Endothelial cell of hepatic sinusoid (primary cell): Measurements from ENCODE around the gene ITIH4.

Experiments used
- in situ Hi-C: cut with HindIII; loops from 2 replicates; pipeline ENCODE4 v1.10.0; 2017; ENCODE audit warnings: low sequenced_read_pairs

The ITIH4 gene

DNA sequence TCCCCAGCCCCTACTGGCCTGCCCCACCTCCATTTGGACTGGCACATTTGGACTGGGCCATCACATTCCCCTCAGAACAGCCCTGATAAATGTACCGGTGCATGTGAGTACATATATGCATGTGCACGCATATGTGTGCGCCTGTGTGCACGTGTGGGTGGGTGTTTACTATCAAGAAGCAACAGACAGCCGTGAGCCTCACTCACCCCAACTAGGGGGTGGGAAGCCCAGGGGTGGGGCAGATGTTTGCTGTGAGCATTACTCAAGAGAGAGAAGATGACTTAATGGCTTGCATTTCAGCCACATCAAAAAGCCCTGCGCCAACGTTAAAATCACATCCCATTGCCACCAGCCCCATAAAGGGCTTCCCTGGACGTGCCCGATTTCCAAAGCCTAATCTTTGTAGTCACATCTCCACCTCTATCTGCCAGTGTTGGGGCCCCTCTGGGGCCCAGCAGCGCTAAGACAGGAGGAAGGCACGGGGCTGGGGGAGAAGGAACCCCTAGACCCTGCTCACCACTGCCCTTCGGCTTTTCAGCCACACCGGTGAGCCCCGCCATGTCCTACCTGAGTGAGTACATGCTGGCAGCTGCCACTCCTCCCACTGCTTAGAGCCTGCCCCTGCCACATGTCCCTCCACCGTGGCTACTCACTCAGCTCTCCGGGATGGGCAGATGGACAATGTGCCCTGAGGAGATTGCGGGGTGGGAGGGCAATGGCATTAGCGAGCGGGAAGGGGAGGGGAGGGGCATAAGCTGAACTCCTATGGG, 25.0 kb downstream of the ITIH4 start:
- in situ Hi-C loops, result no loop called here

DNA sequence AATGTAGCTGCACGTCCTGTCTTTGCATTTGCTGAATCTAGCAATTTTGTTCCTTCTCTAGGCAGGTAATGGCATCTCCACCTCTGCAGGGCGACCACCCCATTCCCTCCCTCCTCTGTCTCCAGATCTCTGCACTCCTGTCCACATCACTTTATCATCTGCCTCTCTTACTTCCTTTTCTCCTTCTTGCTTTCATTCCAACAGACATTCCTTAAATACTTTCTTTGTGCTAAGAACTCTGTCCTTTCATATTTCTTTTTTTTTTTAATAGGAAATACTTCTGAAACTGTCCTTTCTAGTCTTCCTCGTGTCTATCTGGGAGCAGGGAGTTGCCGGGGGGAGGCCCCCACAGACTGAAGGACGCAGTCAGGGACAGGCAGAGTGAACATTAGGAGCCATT, 28.6 kb downstream of the ITIH4 start:
- in situ Hi-C loops, result no loop called here

DNA sequence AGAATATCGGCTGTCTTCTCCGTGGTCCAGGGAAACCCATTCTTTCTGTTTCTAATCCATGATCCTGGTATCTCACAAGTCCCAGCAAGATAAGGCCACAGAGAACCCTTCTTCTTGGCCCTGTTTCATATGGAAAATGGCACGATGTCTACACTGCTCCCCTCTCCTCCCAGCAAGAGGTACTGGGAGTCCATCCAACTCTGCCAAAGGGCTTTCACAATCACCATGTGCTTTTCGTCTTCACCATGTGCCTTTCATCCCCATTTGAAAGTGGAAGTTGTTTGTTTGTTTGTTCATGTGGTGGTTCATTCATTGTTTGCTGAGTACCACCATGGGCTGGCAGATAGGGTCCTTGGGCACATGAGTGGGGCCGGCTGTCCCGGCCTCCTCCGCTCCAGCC, 30.4 kb downstream of the ITIH4 start:
- in situ Hi-C loops, result no loop called here

DNA sequence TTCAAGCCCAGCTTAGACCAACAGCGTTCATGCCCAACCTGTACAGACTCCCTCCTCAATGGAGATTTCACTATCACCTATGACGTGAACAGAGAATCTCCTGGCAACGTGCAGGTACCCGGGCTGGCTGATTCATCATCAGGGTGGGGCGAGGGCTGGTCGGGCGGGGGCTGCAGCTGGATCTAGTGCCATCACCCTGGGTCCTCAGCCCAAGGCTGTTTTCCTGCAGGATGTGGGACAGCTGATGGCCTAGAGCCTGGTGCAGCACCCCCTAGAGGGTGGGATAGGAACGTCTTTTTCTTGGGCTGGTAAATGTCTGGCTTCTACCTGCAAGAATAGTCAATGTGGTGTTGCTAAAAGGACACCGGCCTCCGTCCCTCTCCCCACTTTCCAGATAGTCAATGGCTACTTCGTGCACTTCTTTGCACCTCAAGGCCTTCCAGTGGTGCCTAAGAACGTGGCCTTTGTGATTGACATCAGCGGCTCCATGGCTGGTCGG, 31.4 kb downstream of the ITIH4 start:
- in situ Hi-C loops, result no loop called here

DNA sequence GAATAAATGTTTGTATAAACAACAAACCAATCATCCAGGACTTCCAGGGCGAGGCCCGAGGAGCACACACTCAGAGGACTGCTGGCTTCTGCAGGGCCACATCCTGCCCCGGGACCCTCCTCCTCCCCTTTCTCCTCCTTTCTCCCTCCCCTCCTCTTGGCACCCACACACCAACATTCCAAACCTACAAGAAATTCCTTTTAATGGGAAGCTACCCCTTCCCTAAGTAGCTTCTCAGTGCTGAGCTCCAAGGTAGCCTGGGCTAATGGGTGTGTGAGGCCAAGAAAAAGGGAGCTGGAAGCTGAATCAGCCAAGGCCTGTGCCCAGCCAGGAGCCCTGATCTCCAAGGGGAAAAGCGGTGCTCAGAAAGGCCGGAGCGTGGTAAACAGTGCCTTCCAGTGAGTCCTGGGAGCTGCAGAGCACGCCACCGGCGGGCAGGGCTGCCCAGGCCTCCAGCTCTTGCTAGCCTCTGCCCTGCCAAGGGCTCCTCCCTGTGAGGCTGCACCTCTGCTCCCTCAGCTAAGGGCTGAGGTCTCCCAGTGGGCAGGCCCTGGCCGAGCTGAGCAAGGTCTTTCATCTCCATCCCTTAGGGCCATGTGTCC, 32.0 kb downstream of the ITIH4 start:
- in situ Hi-C loops, result no loop called here

DNA sequence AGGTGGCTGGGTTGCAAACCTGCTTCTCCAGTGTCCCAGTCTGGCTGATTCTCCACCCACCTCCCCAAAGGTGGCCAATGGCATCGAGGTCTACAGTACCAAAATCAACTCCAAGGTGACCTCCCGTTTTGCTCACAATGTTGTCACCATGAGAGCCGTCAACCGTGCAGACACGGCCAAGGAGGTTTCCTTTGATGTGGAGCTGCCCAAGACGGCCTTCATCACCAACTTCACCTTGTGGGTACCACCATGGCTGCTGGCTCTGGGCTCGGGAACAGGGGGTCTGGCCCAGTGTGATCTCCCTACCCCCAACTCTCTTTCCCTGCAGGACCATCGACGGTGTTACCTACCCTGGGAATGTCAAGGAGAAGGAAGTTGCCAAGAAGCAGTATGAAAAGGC, 34.1 kb downstream of the ITIH4 start:
- in situ Hi-C loops, result no loop called here

DNA sequence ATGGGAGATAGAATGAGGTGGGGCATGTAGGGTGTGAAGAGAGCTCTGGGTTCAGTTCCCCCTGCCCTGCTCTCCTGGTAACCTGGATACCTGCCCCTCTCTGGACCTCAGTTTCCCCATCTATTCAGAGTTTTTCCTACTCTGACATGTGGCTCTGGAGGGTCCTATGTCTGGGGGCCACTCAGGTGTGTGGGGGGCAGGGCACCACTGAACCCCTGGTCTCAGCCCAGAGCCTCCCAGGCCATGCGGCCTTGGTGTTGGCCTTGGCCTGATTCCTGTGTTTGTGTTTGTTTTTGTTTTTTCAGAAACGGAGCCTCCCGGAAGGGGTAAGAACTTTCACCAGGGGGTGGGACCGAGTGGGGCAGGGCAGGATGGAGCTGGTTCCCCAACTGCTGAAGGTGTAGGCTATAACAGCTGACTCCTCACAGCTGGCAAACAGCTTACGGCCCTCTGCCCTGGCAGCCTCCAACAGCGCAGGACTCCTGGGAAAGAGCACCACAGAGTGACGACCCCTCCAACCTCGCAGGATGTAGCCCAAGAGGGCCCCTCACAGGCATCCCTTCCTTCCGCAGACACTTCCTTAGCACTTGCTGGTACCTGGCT, 35.1 kb downstream of the ITIH4 start:
- in situ Hi-C loops, result no loop called here

DNA sequence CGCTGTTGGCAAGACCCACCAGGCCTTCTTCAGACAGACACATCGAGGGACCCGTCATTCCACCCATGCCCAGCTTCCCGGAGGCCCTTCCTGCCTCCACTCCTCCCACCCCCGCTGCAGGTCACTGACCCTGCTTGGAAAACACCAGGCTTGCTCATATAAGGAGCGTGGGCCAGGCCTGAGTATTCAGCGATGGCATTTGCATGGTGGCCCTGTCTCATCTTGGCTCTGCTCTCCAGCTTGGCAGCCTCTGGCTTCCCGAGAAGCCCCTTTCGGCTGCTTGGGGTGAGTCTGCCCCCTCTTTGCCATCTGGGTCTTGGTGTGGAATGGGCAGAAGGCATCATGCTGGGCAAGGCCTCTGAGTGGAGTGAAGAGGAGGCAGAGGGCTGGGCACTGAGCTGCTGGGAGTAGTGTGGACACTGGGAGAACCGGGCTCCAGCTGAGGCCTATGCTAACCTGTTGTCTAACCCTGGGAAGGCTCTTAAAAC, 35.8 kb downstream of the ITIH4 start, which contains the start of gene ITIH3:
Gene ITIH3, plus strand, starts transcription at position 185 of the 488 bp plus-strand sequence. Its CDS starts 8 bp downstream, at position 193.
- in situ Hi-C loops, result no loop called here

DNA sequence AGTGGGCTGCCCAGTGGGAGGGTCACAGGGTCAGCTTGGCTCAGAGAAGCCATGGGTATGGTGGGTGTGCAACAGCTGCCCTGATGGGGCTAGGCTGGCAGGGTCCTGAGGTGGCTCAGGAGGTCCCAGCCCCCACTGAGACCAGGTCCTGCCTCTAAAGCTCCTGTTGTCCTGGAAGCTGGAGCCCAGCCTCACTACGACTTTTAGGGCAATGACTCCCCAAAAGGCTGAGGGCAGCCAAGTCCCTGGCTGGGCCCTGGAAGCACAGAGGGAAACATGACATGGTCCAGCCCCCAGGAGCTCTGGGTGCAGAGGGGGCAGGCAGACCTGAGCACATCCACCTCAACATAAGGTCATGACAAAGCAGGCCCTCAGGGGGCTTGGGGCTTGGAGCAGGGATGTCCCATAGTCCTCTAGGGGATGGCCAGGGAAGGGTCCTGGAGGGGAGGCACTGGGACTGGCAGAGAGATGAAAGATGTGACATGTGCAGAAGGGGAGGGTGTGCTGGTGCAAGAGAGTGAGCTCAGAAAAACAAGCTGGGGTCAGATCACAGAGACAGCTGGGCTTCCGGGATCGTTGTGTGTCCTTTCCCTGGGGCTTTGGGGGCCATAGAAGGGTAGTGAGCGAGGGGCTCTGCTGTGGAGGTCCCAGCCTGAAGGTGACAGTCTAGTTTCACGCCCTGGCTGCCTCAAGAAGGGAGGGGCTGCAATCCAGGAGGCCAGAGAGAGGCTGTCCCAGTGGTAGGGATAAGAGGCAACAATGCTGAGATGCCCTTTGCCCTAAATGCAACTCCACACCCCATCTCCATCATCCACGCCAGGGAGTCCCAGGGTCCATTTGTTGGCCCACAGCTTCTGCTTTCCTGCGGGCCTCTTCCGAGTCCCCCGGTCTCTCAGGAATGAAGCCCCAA, 36.5 kb downstream of the ITIH4 start:
- in situ Hi-C loops, result no loop called here

DNA sequence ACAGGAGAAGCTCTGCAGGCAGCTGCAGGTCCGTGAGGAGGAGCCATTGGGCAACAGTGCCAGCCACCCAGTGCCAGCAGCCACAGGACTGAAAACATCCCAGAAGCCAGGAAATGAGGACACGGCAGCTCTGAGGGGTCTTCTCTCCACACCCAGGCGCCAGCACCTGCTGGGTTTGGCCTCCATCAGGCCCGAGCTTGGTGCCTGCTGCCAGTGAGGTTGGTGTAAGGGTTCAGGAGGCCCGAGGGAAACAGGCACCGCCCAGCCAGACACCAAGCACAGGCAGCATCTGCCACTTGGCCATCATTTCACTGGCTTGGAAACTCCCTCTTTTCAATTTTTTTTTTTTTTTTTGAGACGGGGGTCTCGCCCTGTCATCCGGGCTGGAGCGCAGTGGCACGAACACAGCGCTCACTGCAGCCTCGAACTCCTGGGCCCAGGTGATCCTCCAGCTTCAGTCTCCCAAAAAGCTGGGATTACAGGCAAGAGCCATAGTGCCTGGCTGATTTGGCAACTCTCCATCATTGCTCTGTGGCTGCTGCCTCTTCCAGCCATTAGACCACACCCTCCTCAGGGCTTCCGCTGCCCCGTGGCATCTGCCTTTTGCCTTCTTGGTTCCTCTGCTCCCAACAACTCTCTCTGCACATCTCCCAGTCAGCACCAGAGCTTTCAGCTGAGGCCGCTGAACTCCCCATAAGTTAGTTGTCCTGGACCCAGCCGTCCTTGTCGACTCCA, 37.3 kb downstream of the ITIH4 start:
- in situ Hi-C loops, result no loop called here

DNA sequence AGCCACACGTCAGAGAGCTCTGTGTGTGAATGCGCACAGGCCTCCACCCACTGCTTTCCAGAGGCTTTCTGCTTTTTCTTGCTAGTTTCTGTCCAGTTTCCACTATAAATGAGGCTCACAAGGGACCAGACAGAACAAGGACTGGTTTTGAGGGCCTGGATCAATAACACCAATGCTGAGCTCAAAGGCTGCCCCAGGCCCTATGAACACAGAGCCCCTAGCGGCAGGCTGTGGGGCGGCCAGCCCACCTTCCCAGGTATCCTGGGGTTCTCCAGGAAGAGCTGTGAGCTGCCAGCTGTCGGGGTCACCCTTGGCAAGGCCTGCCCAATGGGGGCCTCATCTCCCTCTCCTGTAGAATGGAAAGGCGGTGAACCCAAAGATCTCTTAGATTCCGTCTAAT, 38.1 kb downstream of the ITIH4 start:
- in situ Hi-C loops, result no loop called here

DNA sequence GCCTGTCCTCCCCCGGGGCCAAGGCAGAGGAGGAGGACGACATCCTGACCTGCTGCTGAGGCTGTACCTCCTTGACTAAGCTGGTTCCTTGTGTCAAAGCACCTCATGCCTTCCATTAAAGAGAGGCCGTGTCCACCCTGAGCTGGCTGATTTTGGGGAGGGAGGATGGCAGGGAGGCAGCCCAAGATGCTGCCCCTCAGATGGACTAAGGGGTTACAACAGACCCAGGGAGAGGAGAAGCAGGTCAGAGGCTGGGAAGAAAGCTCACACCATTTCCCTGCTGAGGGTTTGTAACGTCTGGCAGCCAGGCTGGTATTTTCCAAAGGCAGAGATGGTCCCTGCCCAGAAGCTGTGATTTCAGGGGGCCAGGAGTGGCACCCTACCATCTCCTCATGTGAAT, 38.5 kb downstream of the ITIH4 start:
- in situ Hi-C loops, result no loop called here

DNA sequence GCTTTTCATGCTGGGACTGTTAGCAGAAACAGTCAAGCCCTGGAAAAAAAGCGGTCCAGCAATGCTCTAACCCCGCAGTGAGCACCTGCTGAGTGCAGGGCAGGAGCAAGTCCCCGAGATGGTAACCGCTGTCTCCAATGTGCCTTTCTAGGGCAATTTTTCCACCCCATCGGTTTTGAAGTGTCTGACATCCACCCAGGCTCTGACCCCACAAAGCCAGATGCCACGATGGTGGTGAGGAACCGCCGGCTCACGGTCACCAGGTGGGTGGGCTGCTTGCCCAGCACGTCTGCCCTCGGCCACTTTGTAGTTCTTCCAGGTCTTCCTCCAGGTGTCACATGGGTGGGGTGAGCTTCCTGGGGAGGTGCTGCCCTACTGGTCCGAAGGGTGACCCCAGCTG, 39.1 kb downstream of the ITIH4 start:
- in situ Hi-C loops, result no loop called here

DNA sequence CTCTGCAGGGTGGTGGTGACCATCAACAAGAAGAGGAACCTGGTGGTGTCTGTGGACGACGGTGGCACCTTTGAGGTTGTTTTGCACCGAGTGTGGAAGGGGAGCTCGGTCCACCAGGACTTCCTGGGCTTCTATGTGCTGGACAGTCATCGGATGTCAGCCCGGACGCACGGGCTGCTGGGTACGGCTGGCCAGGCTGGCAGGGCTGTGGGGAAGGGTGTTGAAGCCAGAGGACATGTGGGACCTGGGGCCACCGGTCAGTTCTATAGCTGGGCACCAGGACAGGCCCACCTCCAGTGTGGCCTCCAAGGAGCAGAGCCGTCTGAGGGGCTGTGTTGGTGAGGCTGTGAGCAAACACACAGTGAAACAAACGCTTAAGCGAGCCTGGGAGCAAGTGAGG, 39.7 kb downstream of the ITIH4 start:
- in situ Hi-C loops, result no loop called here

DNA sequence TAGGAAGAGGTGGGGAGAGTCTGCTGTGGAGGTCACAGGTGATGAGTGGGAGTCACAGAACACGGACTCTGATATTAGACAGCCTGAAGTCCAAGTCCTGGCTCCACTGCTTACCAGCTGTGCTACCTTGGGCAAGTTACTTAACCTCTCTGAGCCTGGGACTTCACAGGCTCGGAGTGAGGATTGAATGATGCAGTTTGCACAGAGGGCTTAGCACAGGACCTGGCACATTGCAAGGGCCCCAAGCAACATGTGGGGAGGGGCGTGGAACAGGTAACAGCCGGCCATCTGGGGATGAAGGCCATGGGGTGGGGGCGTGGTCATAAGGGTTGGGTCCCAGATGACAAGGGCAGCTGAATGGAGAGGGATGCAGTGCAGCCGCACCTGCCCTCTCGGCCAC, 40.1 kb downstream of the ITIH4 start:
- in situ Hi-C loops, result no loop called here

DNA sequence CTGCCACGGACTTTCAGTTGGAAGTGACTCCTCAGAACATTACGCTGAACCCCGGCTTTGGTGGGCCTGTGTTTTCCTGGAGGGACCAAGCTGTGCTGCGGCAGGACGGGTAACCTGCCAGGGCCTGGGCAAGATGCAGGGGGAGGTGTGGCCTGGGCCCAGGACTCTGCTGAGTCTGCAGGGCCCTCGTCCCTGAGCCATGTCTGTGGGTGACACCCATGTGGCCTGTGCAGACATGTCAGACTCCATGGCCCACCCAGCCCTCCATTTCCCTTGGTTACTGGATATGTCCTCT, 40.8 kb downstream of the ITIH4 start:
- in situ Hi-C loops, result no loop called here

DNA sequence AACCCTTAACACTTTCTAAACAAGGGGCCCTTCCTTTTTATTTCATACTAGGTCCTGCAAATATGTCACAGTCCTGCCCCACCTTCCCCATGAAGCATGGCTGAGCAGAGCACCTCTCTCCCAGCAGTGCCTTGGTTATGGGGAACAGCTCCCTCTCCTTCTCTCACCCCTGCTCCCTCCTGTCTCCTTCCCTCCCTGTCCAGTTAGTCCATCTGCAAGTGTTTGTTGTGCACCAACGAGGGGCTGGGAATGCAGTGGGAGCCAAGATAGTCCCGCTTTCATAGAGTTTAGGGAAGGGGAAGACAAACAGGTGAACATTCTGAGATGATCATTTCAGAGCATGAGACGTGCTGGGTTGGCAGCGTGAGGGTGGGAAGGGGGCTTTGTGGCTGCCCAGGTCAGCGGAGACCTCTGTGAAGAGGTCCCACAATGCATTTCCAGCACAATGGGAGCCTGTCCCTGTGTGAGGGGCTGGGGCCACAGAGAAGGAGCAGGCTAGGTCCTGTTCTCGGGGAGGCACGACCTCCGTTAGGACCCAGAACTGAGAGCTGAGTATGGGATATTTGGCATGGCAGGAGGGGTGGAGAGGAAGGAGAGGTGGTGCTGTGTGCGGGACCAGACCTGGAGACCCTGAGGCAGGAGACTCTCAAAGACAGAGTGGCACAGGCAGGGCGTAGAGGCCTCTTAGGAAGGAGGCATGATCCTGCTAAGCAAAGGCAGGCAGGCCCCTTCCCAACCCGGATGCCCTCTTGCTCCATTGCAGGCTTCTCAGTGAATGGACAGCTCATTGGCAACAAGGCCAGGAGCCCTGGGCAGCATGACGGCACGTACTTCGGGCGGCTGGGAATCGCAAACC, 41.4 kb downstream of the ITIH4 start:
- in situ Hi-C loops, result no loop called here

DNA sequence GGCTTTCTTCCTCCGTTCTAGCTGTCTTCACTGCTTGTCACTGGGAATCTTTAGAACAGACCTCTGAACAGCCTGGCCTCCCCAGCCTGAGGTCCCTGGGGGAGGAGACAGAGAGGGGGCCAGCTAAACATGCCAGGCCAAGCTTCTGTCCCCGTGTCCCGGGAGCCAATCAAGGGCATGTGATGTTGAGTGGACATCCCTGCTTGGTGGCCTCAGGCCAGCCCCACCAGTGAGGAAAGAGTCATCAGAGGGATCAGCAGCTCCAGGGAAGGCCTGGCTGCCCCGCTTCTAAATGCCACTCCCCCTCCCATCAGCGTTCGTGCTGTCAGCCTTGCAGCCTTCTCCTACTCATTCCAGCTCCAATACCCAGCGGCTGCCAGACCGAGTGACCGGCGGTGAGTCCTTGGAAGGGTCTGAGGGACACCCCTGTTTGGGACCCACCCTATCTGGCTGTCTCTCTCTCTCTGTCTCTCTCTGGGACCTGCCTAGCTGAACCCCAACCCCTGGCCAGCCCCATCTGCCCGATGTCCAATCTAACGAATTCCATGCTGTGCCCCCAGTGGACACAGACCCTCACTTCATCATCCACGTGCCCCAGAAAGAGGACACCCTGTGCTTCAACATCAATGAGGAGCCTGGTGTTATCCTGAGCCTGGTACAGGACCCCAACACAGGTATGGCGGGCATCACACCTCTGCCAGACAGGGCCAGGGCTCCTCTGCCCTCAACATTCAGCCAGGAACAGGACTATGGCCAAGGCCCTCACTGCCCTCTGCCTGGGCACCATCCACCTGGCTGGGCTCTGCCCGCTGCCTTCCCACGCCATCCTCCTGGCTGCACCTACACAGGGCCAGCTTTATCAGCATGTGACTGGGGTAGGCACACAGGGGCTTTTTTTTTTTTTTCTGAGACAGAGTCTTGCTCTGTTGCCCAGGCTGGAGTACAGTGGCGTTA, 42.5 kb downstream of the ITIH4 start:
- in situ Hi-C loops, result no loop called here
